Activated B cell treated with CpG ODN at 0.5 μM for 24 hours (primary cell): ENCODE data around the gene PREX1. TPM values are rescaled to one million over a fixed set of nuclear protein-coding genes. Genes with fewer than 3 reads are reported as not detected.

Experiments used
- ATAC-seq: fragments of 200-7000 bp; cut with Tn5 transposase; one replicate; pipeline ENCODE4 v1.10.0; 2021; ENCODE audit warnings: low read depth, mild to moderate bottlenecking, moderate library complexity
- CTCF ChIA-PET: fragments of 350-600 bp; sonication (Branson Sonifier 250); formaldehyde crosslinking; loops from one replicate; lab custom pipeline; 2021; ENCODE audit warnings: antibody characterized with exemption; lab: Charles Lee
- POLR2A ChIA-PET: fragments of 350-600 bp; sonication (Branson Sonifier 250); formaldehyde crosslinking; loops from one replicate; lab custom pipeline; 2021; ENCODE audit warnings: antibody characterized with exemption; lab: Charles Lee
- DNase-seq: peaks from one replicate; pipeline ENCODE4 v3.0.0; 2022
- H3K27ac Mint-ChIP-seq: one replicate; pipeline ENCODE4 v1.8.0; 2020; ENCODE audit warnings: mixed read lengths
- H3K27me3 Mint-ChIP-seq: one replicate; pipeline ENCODE4 v1.8.0; 2021; ENCODE audit warnings: mixed read lengths
- H3K36me3 Mint-ChIP-seq: one replicate; pipeline ENCODE4 v1.8.0; 2021; ENCODE audit warnings: low read depth, mixed read lengths
- H3K4me1 Mint-ChIP-seq: one replicate; pipeline ENCODE4 v1.8.0; 2021; ENCODE audit warnings: mixed read lengths
- H3K4me3 Mint-ChIP-seq: one replicate; pipeline ENCODE4 v1.8.0; 2020; ENCODE audit warnings: mild to moderate bottlenecking, mixed read lengths
- H3K9me3 Mint-ChIP-seq: one replicate; pipeline ENCODE4 v1.8.0; 2020; ENCODE audit warnings: mixed read lengths
- intact Hi-C: fragments of 100-400 bp; cut with micrococcal nuclease; formaldehyde crosslinking; loops from one replicate; pipeline ENCODE4 v1.15.1; 2024
- total RNA-seq: library from RNA; stranded (reverse); gene quantifications from 2 replicates; pipeline ENCODE4 v1.2.3, GENCODE V29; 2022
- TF ChIP-seq, protein P1 (sequence below): fragments of 200-600 bp; IDR thresholded peaks from one replicate; pipeline ENCODE4 v1.8.0; 2022; ENCODE audit warnings: antibody characterized with exemption, mild to moderate bottlenecking

PREX1 gene
- total RNA-seq, 1 donor from 2014 or later, result 71.4 TPM

DNA sequence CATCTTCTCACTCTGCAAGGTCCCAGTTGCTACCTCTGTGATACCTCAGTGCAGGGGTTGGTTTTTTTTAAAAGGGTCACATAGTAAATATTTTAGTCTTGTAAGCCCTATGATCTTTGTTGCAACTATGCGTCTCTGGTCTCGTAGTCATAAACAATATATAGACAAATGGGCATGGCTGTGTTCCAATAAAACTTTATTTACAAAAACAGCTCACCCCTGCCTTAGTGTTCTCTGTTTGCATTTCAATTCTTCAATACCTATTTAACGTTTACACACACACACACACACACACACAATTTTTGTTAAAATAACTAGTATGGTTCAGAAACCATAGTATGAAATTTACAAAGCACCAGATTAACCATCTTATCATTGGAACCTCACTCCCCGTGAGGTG, 216.8 kb downstream of the PREX1 start:
- TF ChIP-seq, protein P1, sequence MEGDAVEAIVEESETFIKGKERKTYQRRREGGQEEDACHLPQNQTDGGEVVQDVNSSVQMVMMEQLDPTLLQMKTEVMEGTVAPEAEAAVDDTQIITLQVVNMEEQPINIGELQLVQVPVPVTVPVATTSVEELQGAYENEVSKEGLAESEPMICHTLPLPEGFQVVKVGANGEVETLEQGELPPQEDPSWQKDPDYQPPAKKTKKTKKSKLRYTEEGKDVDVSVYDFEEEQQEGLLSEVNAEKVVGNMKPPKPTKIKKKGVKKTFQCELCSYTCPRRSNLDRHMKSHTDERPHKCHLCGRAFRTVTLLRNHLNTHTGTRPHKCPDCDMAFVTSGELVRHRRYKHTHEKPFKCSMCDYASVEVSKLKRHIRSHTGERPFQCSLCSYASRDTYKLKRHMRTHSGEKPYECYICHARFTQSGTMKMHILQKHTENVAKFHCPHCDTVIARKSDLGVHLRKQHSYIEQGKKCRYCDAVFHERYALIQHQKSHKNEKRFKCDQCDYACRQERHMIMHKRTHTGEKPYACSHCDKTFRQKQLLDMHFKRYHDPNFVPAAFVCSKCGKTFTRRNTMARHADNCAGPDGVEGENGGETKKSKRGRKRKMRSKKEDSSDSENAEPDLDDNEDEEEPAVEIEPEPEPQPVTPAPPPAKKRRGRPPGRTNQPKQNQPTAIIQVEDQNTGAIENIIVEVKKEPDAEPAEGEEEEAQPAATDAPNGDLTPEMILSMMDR, result no peak
- H3K27me3 Mint-ChIP-seq, result peaks cover 3% of the 10 kb centered on the region
- DNase-seq, result no peak
- POLR2A ChIA-PET, result no interaction called here
- no peak overlapping the region for H3K27ac Mint-ChIP-seq
- intact Hi-C loops, result no loop called here
- no peaks in the 10 kb centered on the region for H3K4me1 Mint-ChIP-seq
- no peaks in the 10 kb centered on the region for H3K36me3 Mint-ChIP-seq
- no peak overlapping the region for H3K4me3 Mint-ChIP-seq
- ATAC-seq, result no peak
- CTCF ChIA-PET, result no interaction called here
- no peaks in the 10 kb centered on the region for H3K9me3 Mint-ChIP-seq

GRCh38 chr20:48609491-48609978, 218.3 kb downstream of the PREX1 start:
- TF ChIP-seq, protein P1, result no peak
- no peak overlapping the region for H3K27ac Mint-ChIP-seq
- H3K36me3 Mint-ChIP-seq, result no peaks in the 10 kb centered on the region
- ChIA-PET POLR2A (no interaction called here), CTCF (interaction anchor here (1.1 kb wide), 1 partner anchor 11 kb away, joined by 3 read pairs; no protein-coding TSS in a partner anchor)
- no peaks in the 10 kb centered on the region for H3K4me1 Mint-ChIP-seq
- no peak overlapping the region for H3K4me3 Mint-ChIP-seq
- H3K9me3 Mint-ChIP-seq, result no peaks in the 10 kb centered on the region
- intact Hi-C loops, result no loop called here
- no peak for DNase-seq
- ATAC-seq, result peak; percentile 14
- peaks cover 3% of the 10 kb centered on the region for H3K27me3 Mint-ChIP-seq

DNA sequence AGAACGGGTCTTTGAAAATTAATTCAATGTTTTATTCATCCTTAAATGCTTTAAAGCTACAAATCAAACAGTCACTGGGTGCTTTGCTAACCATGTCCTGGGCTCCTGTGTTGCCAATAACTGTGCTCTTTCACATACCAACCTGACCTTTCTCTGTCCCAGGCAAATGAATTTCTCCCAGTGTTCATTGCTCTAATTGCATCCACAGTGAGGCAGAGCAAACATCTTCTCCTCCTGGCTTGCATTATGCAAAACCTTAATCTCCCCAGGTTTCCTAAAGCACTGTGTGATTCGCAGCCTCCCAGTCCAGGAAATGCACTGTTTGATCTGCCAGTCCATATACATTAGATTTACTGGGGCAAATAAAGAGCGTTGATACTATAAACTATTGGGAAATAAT, 219.0 kb downstream of the PREX1 start:
- H3K27ac Mint-ChIP-seq, result no peak overlapping the region
- TF ChIP-seq, protein P1, result no peak
- no peaks in the 10 kb centered on the region for H3K9me3 Mint-ChIP-seq
- H3K36me3 Mint-ChIP-seq, result no peaks in the 10 kb centered on the region
- no peak overlapping the region for H3K4me3 Mint-ChIP-seq
- ATAC-seq (no peak), DNase-seq (no peak)
- H3K27me3 Mint-ChIP-seq, result peaks cover 3% of the 10 kb centered on the region
- ChIA-PET POLR2A (no interaction called here), CTCF (no interaction called here)
- intact Hi-C loops, result no loop called here
- H3K4me1 Mint-ChIP-seq, result no peaks in the 10 kb centered on the region

- intact Hi-C loops, result no loop called here
- ATAC-seq (no peak), DNase-seq (no peak)
- CTCF ChIA-PET, result no interaction called here
- Mint-ChIP-seq H3K27ac (no peak overlapping the region), H3K4me3 (no peak overlapping the region), H3K36me3 (no peaks in the 10 kb centered on the region), H3K9me3 (no peaks in the 10 kb centered on the region), H3K4me1 (no peaks in the 10 kb centered on the region), H3K27me3 (peaks cover 3% of the 10 kb centered on the region)
- TF ChIP-seq, protein P1, result no peak
- POLR2A ChIA-PET, result no interaction called here
Observed at GRCh38 chr20:48607544-48607865, 220.3 kb downstream of the PREX1 start.

- ATAC-seq (no peak), DNase-seq (no peak)
- ChIA-PET CTCF (no interaction called here), POLR2A (no interaction called here)
- Mint-ChIP-seq H3K4me3 (no peak overlapping the region), H3K36me3 (no peaks in the 10 kb centered on the region), H3K4me1 (no peaks in the 10 kb centered on the region), H3K9me3 (no peaks in the 10 kb centered on the region), H3K27ac (no peak overlapping the region), H3K27me3 (peaks cover 3% of the 10 kb centered on the region)
- TF ChIP-seq, protein P1, result no peak
- intact Hi-C loops, result no loop called here
Observed at GRCh38 chr20:48606841-48607543, 220.8 kb downstream of the PREX1 start.
